ENCODE measurements around the gene SSH3. TPM values are rescaled to one million over a fixed set of nuclear protein-coding genes. Genes with fewer than 3 reads are reported as not detected.

The SSH3 gene
- total and polyA plus RNA-seq, 2 of the 8 experiments (the other 6 are each of a cell fraction or from before 2014, with no cell fraction given) = 16.9 to 19.8 TPM

DNA sequence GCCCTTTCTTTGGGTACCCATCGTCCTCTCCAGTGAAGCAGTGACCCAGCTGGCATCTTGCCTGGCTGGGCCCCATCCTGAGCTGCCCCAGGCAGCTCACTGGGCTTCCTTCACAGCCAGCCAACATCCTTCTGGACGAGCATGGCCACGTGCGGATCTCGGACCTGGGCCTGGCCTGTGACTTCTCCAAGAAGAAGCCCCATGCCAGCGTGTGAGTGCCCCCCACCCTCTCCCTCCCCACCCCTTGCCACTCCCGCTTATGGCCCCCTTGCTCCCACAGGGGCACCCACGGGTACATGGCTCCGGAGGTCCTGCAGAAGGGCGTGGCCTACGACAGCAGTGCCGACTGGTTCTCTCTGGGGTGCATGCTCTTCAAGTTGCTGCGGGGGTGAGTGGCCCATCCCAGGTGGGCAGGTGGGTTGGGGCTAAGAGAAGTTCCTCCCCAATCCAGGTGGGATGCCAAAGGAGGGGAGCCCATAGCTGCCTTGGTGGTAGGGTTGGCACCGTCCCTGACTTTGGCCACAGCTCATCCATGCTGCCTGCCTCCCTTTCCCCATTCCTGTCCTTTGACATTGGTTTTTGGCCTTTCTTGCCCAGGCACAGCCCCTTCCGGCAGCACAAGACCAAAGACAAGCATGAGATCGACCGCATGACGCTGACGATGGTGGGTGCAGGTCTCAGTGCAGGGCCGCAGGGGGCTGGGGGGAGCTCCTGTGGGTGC lies 21.0 kb upstream of the SSH3 start (continued):
- TF ChIP-seq MAFK (IDR thresholded peaks at IDR 0.05; ENCODE audit: low read depth, low read length) = no peak
- no peak for TF ChIP-seq CHD2 (IDR thresholded peaks at IDR 0.05; ENCODE audit: low read length)
- TF ChIP-seq, protein P1, sequence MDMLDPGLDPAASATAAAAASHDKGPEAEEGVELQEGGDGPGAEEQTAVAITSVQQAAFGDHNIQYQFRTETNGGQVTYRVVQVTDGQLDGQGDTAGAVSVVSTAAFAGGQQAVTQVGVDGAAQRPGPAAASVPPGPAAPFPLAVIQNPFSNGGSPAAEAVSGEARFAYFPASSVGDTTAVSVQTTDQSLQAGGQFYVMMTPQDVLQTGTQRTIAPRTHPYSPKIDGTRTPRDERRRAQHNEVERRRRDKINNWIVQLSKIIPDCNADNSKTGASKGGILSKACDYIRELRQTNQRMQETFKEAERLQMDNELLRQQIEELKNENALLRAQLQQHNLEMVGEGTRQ (IDR thresholded peaks at IDR 0.05; ENCODE audit: low read length) = no peak
- no peak for TF ChIP-seq CBX8 (IDR thresholded peaks at IDR 0.05; ENCODE audit: borderline replicate concordance, low read depth, low read length)
